Calu3 (cell line): ENCODE results near the gene SP3. TPM values are rescaled to one million over a fixed set of nuclear protein-coding genes. Genes with fewer than 3 reads are reported as not detected.

Source experiments
- BruUV-seq: library from RNA; stranded (reverse); fragments of 400-500 nt; replicated peaks from 2 replicates; lab custom pipeline; 2021; lab: Mats Ljungman, UMichigan
- CTCF ChIA-PET: fragments of 300-600 bp; sonication (Branson Sonifier 250); formaldehyde crosslinking; loops from one replicate; lab custom pipeline; 2022; ENCODE audit warnings: antibody characterized with exemption; lab: Charles Lee
- DNase-seq: peaks from one replicate; pipeline ENCODE4 v3.0.0; 2022
- H3K27ac Mint-ChIP-seq: one replicate; pipeline ENCODE4 v1.8.0; 2022; ENCODE audit warnings: mixed read lengths; ENCODE audit not compliant: unreplicated experiment
- H3K27me3 Mint-ChIP-seq: one replicate; pipeline ENCODE4 v1.8.0; 2022; ENCODE audit warnings: mixed read lengths; ENCODE audit not compliant: unreplicated experiment
- H3K36me3 Mint-ChIP-seq: one replicate; pipeline ENCODE4 v1.8.0; 2022; ENCODE audit warnings: mild to moderate bottlenecking, moderate library complexity, mixed read lengths; ENCODE audit not compliant: insufficient read depth, unreplicated experiment
- H3K4me1 Mint-ChIP-seq: one replicate; pipeline ENCODE4 v1.8.0; 2022; ENCODE audit warnings: mild to moderate bottlenecking, low read depth, mixed read lengths; ENCODE audit not compliant: unreplicated experiment
- H3K4me3 Mint-ChIP-seq: one replicate; pipeline ENCODE4 v1.8.0; 2022; ENCODE audit warnings: mild to moderate bottlenecking, low read depth, moderate library complexity, mixed read lengths; ENCODE audit not compliant: unreplicated experiment
- H3K9me3 Mint-ChIP-seq: one replicate; pipeline ENCODE4 v1.8.0; 2022; ENCODE audit warnings: low read depth, mixed read lengths; ENCODE audit not compliant: unreplicated experiment
- CTCF ChIP-seq: fragments of 200-600 bp; IDR thresholded peaks from one replicate; pipeline ENCODE4 v1.8.0; 2022; ENCODE audit warnings: antibody characterized with exemption; ENCODE audit not compliant: unreplicated experiment
- intact Hi-C: fragments of 100-400 bp; cut with micrococcal nuclease; formaldehyde crosslinking; loops from one replicate; pipeline ENCODE4 v1.10.0; 2022; ENCODE audit not compliant: unreplicated experiment
- total RNA-seq: library from RNA; stranded (reverse); gene quantifications from 2 replicates; pipeline ENCODE4 v1.2.3, GENCODE V29; 2022

Gene SP3
- total RNA-seq, 1 experiment from 2014 or later = 82.5 TPM

GRCh38 chr2:173982182-173982714 lies 17.1 kb upstream of the SP3 start:
- no peak for TF ChIP-seq CTCF
- intact Hi-C loops = no loop called here
- H3K4me1 Mint-ChIP-seq = peaks cover 10% of the 10 kb centered on the region
- no peak for DNase-seq
- no peak overlapping the region for H3K4me3 Mint-ChIP-seq
- BruUV-seq = no TSS peak
- CTCF ChIA-PET = interaction anchor here (1.2 kb wide), 1 partner anchor 16 kb away, joined by 3 read pairs; no protein-coding TSS in a partner anchor
- no peaks in the 10 kb centered on the region for H3K27me3 Mint-ChIP-seq
- H3K27ac Mint-ChIP-seq = no peak overlapping the region
- no peaks in the 10 kb centered on the region for H3K36me3 Mint-ChIP-seq
- H3K9me3 Mint-ChIP-seq = no peaks in the 10 kb centered on the region

GRCh38 chr2:173981520-173981919 lies 16.3 kb upstream of the SP3 start:
- Mint-ChIP-seq H3K4me3 (no peak overlapping the region), H3K36me3 (no peaks in the 10 kb centered on the region), H3K27me3 (no peaks in the 10 kb centered on the region), H3K9me3 (no peaks in the 10 kb centered on the region), H3K27ac (no peak overlapping the region), H3K4me1 (peaks cover 10% of the 10 kb centered on the region)
- CTCF ChIA-PET = interaction anchor here (1.2 kb wide), 1 partner anchor 17 kb away, joined by 3 read pairs; no protein-coding TSS in a partner anchor
- TF ChIP-seq CTCF = no peak
- no TSS peak for BruUV-seq
- intact Hi-C loops = no loop called here
- DNase-seq = no peak

GRCh38 chr2:173979751-173980351 lies 14.7 kb upstream of the SP3 start:
- no peaks in the 10 kb centered on the region for H3K36me3 Mint-ChIP-seq
- peaks cover 2% of the 10 kb centered on the region for H3K4me1 Mint-ChIP-seq
- BruUV-seq = no TSS peak
- CTCF ChIA-PET = interaction anchor here (0.7 kb wide), 1 partner anchor 258 kb away, joined by 3 read pairs; no protein-coding TSS in a partner anchor
- intact Hi-C loops = no loop called here
- no peaks in the 10 kb centered on the region for H3K9me3 Mint-ChIP-seq
- no peak overlapping the region for H3K4me3 Mint-ChIP-seq
- no peak for DNase-seq
- H3K27ac Mint-ChIP-seq = no peak overlapping the region
- no peaks in the 10 kb centered on the region for H3K27me3 Mint-ChIP-seq
- TF ChIP-seq CTCF = no peak

- intact Hi-C loops = no loop called here
- Mint-ChIP-seq H3K27ac (no peak overlapping the region), H3K9me3 (no peaks in the 10 kb centered on the region), H3K4me3 (no peak overlapping the region), H3K27me3 (no peaks in the 10 kb centered on the region), H3K36me3 (no peaks in the 10 kb centered on the region), H3K4me1 (no peaks in the 10 kb centered on the region)
- no peak for TF ChIP-seq CTCF
- CTCF ChIA-PET = no interaction called here
- no peak for DNase-seq
- BruUV-seq = no TSS peak
Measured at GRCh38 chr2:173978447-173978846, 13.3 kb upstream of the SP3 start.
